AG04450 (cell line): ENCODE measurements around the gene LGI2. TPM values are rescaled to one million over a fixed set of nuclear protein-coding genes. Genes with fewer than 3 reads are reported as not detected.

Experiments
- CTCF ChIA-PET: fragments of 300-600, 350-600 bp; formaldehyde crosslinking; extraction: SDS; loops from one replicate; lab custom pipeline; 2022; ENCODE audit warnings: antibody characterized with exemption, inconsistent platforms; lab: Charles Lee
- POLR2A ChIA-PET: fragments of 350-600 bp; formaldehyde crosslinking; extraction: SDS; loops from one replicate; lab custom pipeline; 2021; ENCODE audit warnings: antibody characterized with exemption, inconsistent platforms; lab: Yijun Ruan, JAX
- DNase-seq: peaks from one replicate; pipeline ENCODE4 v3.0.0-alpha.2; 2011; ENCODE audit warnings: low read depth, low spot score
- H3K27ac ChIP-seq: one replicate; pipeline ENCODE4 v1.5.1; 2012; ENCODE audit warnings: low read depth, low read length, control low read depth
- H3K27me3 ChIP-seq: one replicate; pipeline ENCODE4 v1.6.0; 2012; ENCODE audit warnings: low read length; ENCODE audit not compliant: control insufficient read depth, insufficient read depth
- H3K4me3 ChIP-seq: 2 replicates; pipeline ENCODE4 v1.5.1; 2011; ENCODE audit warnings: mild to moderate bottlenecking, low read depth, low read length, control low read depth
- H3K9me3 ChIP-seq: 2 replicates; pipeline ENCODE4 v1.5.1; 2012; ENCODE audit warnings: low read length; ENCODE audit not compliant: control insufficient read depth, insufficient read depth
- CTCF ChIP-seq: IDR thresholded peaks from 2 replicates; pipeline ENCODE4 v1.5.1; 2011; ENCODE audit warnings: low read depth, low read length, control low read depth, inconsistent platforms
- polyA plus RNA-seq: library from polyadenylated mRNA; depleted of rRNA; stranded (reverse); fragments of >200 nt; gene quantifications from 2 replicates; pipeline ENCODE4 v1.2.3, GENCODE V29; 2011; rRNA removed

LGI2 gene
- polyA plus RNA-seq, 1 experiment: not detected

- Histone ChIP-seq H3K9me3 (peaks cover 3% of the 10 kb centered on the region; the same call in 1 of the 2 replicates), H3K4me3 (no peak overlapping the region), H3K27me3 (peaks cover 7% of the 10 kb centered on the region), H3K27ac (no peak overlapping the region)
- TF ChIP-seq CTCF: no peak
- ChIA-PET POLR2A (no interaction called here), CTCF (no interaction called here)
- DNase-seq: no peak
Observed at GRCh38 chr4:24956091-24956490, 74.7 kb downstream of the LGI2 start.

GRCh38 chr4:24952667-24953066 is 78.1 kb downstream of the LGI2 start:
- peaks cover 10% of the 10 kb centered on the region for H3K27me3 ChIP-seq
- POLR2A ChIA-PET: no interaction called here
- no peak overlapping the region for H3K4me3 ChIP-seq
- H3K9me3 ChIP-seq: 0 out of 2 replicates have a peak, but pooled peaks cover 3% of the 10 kb centered on the region
- CTCF ChIA-PET: no interaction called here
- no peak for DNase-seq
- no peak for TF ChIP-seq CTCF
- no peak overlapping the region for H3K27ac ChIP-seq

- Histone ChIP-seq H3K27ac (no peak overlapping the region), H3K4me3 (no peak overlapping the region), H3K27me3 (peaks cover 10% of the 10 kb centered on the region), H3K9me3 (0 out of 2 replicates have a peak, but pooled peaks cover 3% of the 10 kb centered on the region)
- TF ChIP-seq CTCF: no peak
- DNase-seq: no peak
- ChIA-PET POLR2A (no interaction called here), CTCF (no interaction called here)
Observed at GRCh38 chr4:24949970-24950369, 80.8 kb downstream of the LGI2 start.

Other genes with a start within 250 kb of the LGI2 start
- gene SOD3, start 235.4 kb downstream of the LGI2 start, polyA plus RNA-seq: 3.8 and 6.7 TPM in 2 replicates
- gene CCDC149, start 117.9 kb downstream of the LGI2 start, polyA plus RNA-seq: 11.9 and 13.9 TPM in 2 replicates
- gene SEPSECS, start 129.5 kb upstream of the LGI2 start, polyA plus RNA-seq: 4.7 and 6.2 TPM in 2 replicates
- gene PI4K2B, start 203.1 kb upstream of the LGI2 start, polyA plus RNA-seq: 8.0 and 11.8 TPM in 2 replicates